HepG2 (cell line): ENCODE results near the gene HYAL1.

ENCODE experiments used
- BRCA1 ChIP-seq: sonication (generic); formaldehyde crosslinking; IDR thresholded peaks from 2 replicates; pipeline ENCODE4 v1.4.0; 2020; ENCODE audit warnings: missing genetic modification reagents
- CEBPB ChIP-seq: IDR thresholded peaks from 2 replicates; pipeline ENCODE4 v1.6.1; 2011; ENCODE audit warnings: low read depth, low read length, improper control_type of control experiment, borderline replicate concordance
- GATA4 ChIP-seq: sonication (generic); IDR thresholded peaks from 2 replicates; pipeline ENCODE4 v1.6.1; 2016; ENCODE audit warnings: antibody characterized with exemption, low read depth, borderline replicate concordance
- MYC ChIP-seq: sonication (generic); formaldehyde crosslinking; IDR thresholded peaks from 2 replicates; pipeline ENCODE4 v1.9.0; 2021; ENCODE audit warnings: missing genetic modification reagents, borderline replicate concordance
- TARDBP ChIP-seq: sonication (generic); formaldehyde crosslinking; IDR thresholded peaks from 2 replicates; pipeline ENCODE4 v1.8.0; 2022; ENCODE audit warnings: mild to moderate bottlenecking, missing genetic modification reagents

DNA sequence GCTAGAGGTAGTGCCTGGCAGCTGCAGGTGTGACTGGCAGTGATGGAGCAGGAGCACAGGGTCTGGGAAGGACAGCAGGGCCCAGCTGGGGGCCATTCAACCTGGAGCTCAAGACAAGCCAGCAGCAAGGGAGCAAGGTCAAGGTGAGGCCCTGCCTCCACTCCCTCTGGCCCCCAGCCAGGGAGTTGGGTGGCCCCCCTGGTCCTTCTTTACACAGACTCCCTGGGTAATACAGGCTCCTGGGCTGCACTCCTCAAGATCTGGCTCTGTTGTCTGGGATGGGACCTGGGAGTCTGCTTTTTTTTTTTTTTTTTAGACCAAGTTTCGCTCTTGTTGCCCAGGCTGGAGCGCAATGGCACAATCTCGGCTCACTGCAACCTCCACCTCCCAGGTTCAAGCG is 52.9 kb downstream of the HYAL1 start:
- TF ChIP-seq BRCA1 (CRISPR knock-in tag) (no peak), TARDBP (no peak), MYC (CRISPR knock-in tag) (no peak), GATA4 (no peak), CEBPB (no peak)
